Osteoblast (primary cell): ENCODE data around the gene DLGAP1. TPM values are rescaled to one million over a fixed set of nuclear protein-coding genes. Genes with fewer than 3 reads are reported as not detected.

ENCODE experiments used
- DNase-seq: peaks from one replicate; pipeline ENCODE4 v3.0.0; 2011; ENCODE audit warnings: low spot score, mixed read lengths; ENCODE audit not compliant: insufficient read length; ENCODE audit errors: missing footprints
- H2AFZ ChIP-seq: 2 replicates; pipeline ENCODE4 v1.6.0; 2011; ENCODE audit warnings: mild to moderate bottlenecking, low read length
- H3K27ac ChIP-seq: 2 replicates; pipeline ENCODE4 v1.5.1; 2011; ENCODE audit warnings: mild to moderate bottlenecking, low read depth, low read length, moderate library complexity
- H3K27me3 ChIP-seq: 2 replicates; pipeline ENCODE4 v1.6.0; 2012; ENCODE audit warnings: mild to moderate bottlenecking, control low read depth, inconsistent platforms, low read length, moderate library complexity; ENCODE audit not compliant: insufficient read depth
- H3K36me3 ChIP-seq: 2 replicates; pipeline ENCODE4 v1.5.1; 2011; ENCODE audit warnings: mild to moderate bottlenecking, low read length, control low read depth, moderate library complexity; ENCODE audit not compliant: insufficient read depth
- H3K4me1 ChIP-seq: 2 replicates; pipeline ENCODE4 v1.5.1; 2011; ENCODE audit warnings: mild to moderate bottlenecking, low read length, control low read depth, moderate library complexity; ENCODE audit not compliant: insufficient read depth
- H3K4me2 ChIP-seq: 2 replicates; pipeline ENCODE4 v1.6.0; 2011; ENCODE audit warnings: mild to moderate bottlenecking, low read length; ENCODE audit not compliant: insufficient read depth
- H3K4me3 ChIP-seq: fragments of 200-600 bp; sonication (generic); 3 replicates; pipeline ENCODE4 v1.5.1; 2012; ENCODE audit warnings: mild to moderate bottlenecking, low read length, inconsistent platforms; ENCODE audit not compliant: insufficient read depth
- H3K79me2 ChIP-seq: 2 replicates; pipeline ENCODE4 v1.6.0; 2012; ENCODE audit warnings: mild to moderate bottlenecking, low read length, control low read depth, inconsistent platforms; ENCODE audit not compliant: insufficient read depth
- H3K9me3 ChIP-seq: 2 replicates; pipeline ENCODE4 v1.5.1; 2011; ENCODE audit warnings: low read depth, low read length, control low read depth
- H4K20me1 ChIP-seq: 2 replicates; pipeline ENCODE4 v1.6.0; 2012; ENCODE audit warnings: mild to moderate bottlenecking, low read length, control low read depth; ENCODE audit not compliant: insufficient read depth
- total RNA-seq: library from RNA; depleted of rRNA; stranded (reverse); fragments of >200 nt; gene quantifications from 2 replicates; pipeline ENCODE4 v1.2.3, GENCODE V29; 2012
- TF ChIP-seq, protein P1 (sequence below): IDR thresholded peaks from 2 replicates; pipeline ENCODE4 v1.5.1; 2011; ENCODE audit warnings: mild to moderate bottlenecking, low read depth, low read length, moderate library complexity; ENCODE audit errors: extremely low read depth

Gene DLGAP1
- total RNA-seq, 1 donor: not detected

- no peaks in the 10 kb centered on the region for H4K20me1 ChIP-seq
- no peaks in the 10 kb centered on the region for H3K9me3 ChIP-seq
- H3K79me2 ChIP-seq: no peaks in the 10 kb centered on the region
- no peaks in the 10 kb centered on the region for H3K4me1 ChIP-seq
- no peaks in the 10 kb centered on the region for H3K36me3 ChIP-seq
- no peak overlapping the region for H3K4me3 ChIP-seq
- no peak overlapping the region for H2AFZ ChIP-seq
- H3K4me2 ChIP-seq: no peak overlapping the region
- DNase-seq: peak; percentile 62
- peaks cover 2% of the 10 kb centered on the region for H3K27me3 ChIP-seq
- no peak overlapping the region for H3K27ac ChIP-seq
- TF ChIP-seq, protein P1, sequence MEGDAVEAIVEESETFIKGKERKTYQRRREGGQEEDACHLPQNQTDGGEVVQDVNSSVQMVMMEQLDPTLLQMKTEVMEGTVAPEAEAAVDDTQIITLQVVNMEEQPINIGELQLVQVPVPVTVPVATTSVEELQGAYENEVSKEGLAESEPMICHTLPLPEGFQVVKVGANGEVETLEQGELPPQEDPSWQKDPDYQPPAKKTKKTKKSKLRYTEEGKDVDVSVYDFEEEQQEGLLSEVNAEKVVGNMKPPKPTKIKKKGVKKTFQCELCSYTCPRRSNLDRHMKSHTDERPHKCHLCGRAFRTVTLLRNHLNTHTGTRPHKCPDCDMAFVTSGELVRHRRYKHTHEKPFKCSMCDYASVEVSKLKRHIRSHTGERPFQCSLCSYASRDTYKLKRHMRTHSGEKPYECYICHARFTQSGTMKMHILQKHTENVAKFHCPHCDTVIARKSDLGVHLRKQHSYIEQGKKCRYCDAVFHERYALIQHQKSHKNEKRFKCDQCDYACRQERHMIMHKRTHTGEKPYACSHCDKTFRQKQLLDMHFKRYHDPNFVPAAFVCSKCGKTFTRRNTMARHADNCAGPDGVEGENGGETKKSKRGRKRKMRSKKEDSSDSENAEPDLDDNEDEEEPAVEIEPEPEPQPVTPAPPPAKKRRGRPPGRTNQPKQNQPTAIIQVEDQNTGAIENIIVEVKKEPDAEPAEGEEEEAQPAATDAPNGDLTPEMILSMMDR: no peak
These were observed 1.1 kb downstream of the DLGAP1 start for GRCh38 chr18:4453874-4454536.

- no peaks in the 10 kb centered on the region for H4K20me1 ChIP-seq
- no peaks in the 10 kb centered on the region for H3K79me2 ChIP-seq
- DNase-seq: no peak
- no peaks in the 10 kb centered on the region for H3K9me3 ChIP-seq
- H3K27me3 ChIP-seq: peaks cover 2% of the 10 kb centered on the region
- TF ChIP-seq, protein P1: no peak
- H3K4me2 ChIP-seq: no peak overlapping the region
- no peaks in the 10 kb centered on the region for H3K4me1 ChIP-seq
- H3K36me3 ChIP-seq: no peaks in the 10 kb centered on the region
- H3K4me3 ChIP-seq: no peak overlapping the region
- no peak overlapping the region for H3K27ac ChIP-seq
- H2AFZ ChIP-seq: no peak overlapping the region
These were observed 1.6 kb downstream of the DLGAP1 start for GRCh38 chr18:4453567-4453873.

DNA sequence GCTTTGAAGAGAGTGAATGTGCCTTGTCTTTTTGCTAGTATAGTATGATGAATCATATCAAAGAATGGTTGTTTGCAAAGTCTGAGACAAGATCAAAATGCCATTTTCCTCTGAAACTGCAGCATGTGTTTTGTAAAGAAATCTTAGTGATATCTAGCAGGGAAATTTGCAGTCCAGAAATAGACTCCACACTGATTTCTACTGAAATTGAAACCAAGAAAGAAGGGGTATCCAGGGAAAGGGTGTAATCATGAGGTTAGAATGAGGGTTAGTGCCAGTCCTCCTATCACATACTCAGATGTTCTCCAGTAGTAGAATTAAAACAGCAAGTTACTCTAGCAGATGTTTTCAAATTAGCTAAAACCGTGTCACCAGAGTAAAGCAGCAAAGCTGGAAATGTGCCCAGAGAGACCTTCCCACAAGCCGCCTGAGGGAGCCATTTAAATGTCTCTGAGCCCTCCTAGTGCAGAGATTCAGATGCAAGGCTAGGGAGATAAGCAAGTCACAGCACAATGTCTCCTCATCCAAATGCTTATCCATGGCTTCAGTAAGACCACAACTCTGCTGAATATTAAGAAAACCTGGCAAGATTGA lies 4.9 kb downstream of the DLGAP1 start:
- DNase-seq: no peak
- no peaks in the 10 kb centered on the region for H3K9me3 ChIP-seq
- TF ChIP-seq, protein P1: no peak

GRCh38 chr18:4445902-4446301 lies 9.2 kb downstream of the DLGAP1 start:
- Histone ChIP-seq H3K4me1 (no peaks in the 10 kb centered on the region), H3K27me3 (no peaks in the 10 kb centered on the region), H3K79me2 (no peaks in the 10 kb centered on the region), H2AFZ (no peak overlapping the region), H3K4me3 (no peak overlapping the region), H3K4me2 (no peak overlapping the region), H3K27ac (no peak overlapping the region), H3K9me3 (no peaks in the 10 kb centered on the region), H4K20me1 (no peaks in the 10 kb centered on the region), H3K36me3 (no peaks in the 10 kb centered on the region)
- TF ChIP-seq, protein P1: no peak
- DNase-seq: no peak

More for the DNA sequence above, 4.9 kb downstream of the DLGAP1 start:
- H3K4me2 ChIP-seq: no peak overlapping the region
- H3K36me3 ChIP-seq: no peaks in the 10 kb centered on the region
- no peak overlapping the region for H2AFZ ChIP-seq
- H4K20me1 ChIP-seq: no peaks in the 10 kb centered on the region
- no peaks in the 10 kb centered on the region for H3K4me1 ChIP-seq
- no peak overlapping the region for H3K27ac ChIP-seq
- peaks cover 2% of the 10 kb centered on the region for H3K27me3 ChIP-seq
- no peaks in the 10 kb centered on the region for H3K79me2 ChIP-seq
- H3K4me3 ChIP-seq: no peak overlapping the region
